Calu3 (cell line): ENCODE data around the gene BPIFB2. TPM values are rescaled to one million over a fixed set of nuclear protein-coding genes. Genes with fewer than 3 reads are reported as not detected.

Experiments
- BruUV-seq: library from RNA; stranded (reverse); fragments of 400-500 nt; replicated peaks from 2 replicates; lab custom pipeline; 2021; lab: Mats Ljungman, UMichigan
- CTCF ChIA-PET: fragments of 300-600 bp; sonication (Branson Sonifier 250); formaldehyde crosslinking; loops from one replicate; lab custom pipeline; 2022; ENCODE audit warnings: antibody characterized with exemption; lab: Charles Lee
- DNase-seq: peaks from one replicate; pipeline ENCODE4 v3.0.0; 2022
- H3K27ac Mint-ChIP-seq: one replicate; pipeline ENCODE4 v1.8.0; 2022; ENCODE audit warnings: mixed read lengths; ENCODE audit not compliant: unreplicated experiment
- H3K27me3 Mint-ChIP-seq: one replicate; pipeline ENCODE4 v1.8.0; 2022; ENCODE audit warnings: mixed read lengths; ENCODE audit not compliant: unreplicated experiment
- H3K36me3 Mint-ChIP-seq: one replicate; pipeline ENCODE4 v1.8.0; 2022; ENCODE audit warnings: mild to moderate bottlenecking, moderate library complexity, mixed read lengths; ENCODE audit not compliant: insufficient read depth, unreplicated experiment
- H3K4me1 Mint-ChIP-seq: one replicate; pipeline ENCODE4 v1.8.0; 2022; ENCODE audit warnings: mild to moderate bottlenecking, low read depth, mixed read lengths; ENCODE audit not compliant: unreplicated experiment
- H3K4me3 Mint-ChIP-seq: one replicate; pipeline ENCODE4 v1.8.0; 2022; ENCODE audit warnings: mild to moderate bottlenecking, low read depth, moderate library complexity, mixed read lengths; ENCODE audit not compliant: unreplicated experiment
- H3K9me3 Mint-ChIP-seq: one replicate; pipeline ENCODE4 v1.8.0; 2022; ENCODE audit warnings: low read depth, mixed read lengths; ENCODE audit not compliant: unreplicated experiment
- CTCF ChIP-seq: fragments of 200-600 bp; IDR thresholded peaks from one replicate; pipeline ENCODE4 v1.8.0; 2022; ENCODE audit warnings: antibody characterized with exemption; ENCODE audit not compliant: unreplicated experiment
- intact Hi-C: fragments of 100-400 bp; cut with micrococcal nuclease; formaldehyde crosslinking; loops from one replicate; pipeline ENCODE4 v1.10.0; 2022; ENCODE audit not compliant: unreplicated experiment
- total RNA-seq: library from RNA; stranded (reverse); gene quantifications from 2 replicates; pipeline ENCODE4 v1.2.3, GENCODE V29; 2022

Gene BPIFB2
- total RNA-seq, 1 experiment from 2014 or later: not detected

DNA sequence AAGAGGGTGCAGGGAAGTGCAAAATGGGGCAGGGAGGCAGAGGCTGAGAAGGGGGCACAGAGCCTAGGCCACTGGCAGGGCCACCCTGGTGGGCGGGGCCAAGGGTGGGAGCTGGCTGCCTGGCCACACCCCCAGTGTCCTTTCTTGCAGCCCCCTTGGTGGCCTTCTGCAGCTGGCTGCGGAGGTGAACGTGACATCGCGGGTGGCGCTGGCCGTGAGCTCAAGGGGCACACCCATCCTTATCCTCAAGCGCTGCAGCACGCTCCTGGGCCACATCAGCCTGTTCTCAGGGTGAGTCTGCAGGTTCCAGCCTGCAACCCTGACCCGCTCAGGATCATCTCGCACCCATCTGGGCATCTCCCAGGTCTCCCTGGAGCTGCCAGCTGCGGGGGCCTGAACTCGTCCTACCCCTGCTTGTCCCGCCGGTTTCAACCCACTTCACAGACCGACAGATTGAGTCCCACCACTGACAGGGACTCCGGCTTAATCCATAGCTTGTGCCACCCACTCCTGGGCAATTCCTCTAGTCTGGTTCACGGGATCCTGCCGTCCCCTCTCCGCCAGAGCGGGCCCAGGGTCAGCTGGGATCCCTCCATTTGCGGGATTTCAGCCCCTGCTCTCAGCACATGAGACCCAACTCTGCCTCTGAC, 52.4 kb downstream of the BPIFB2 start:
- CTCF ChIA-PET: no interaction called here
- peaks cover 91% of the 10 kb centered on the region for H3K27me3 Mint-ChIP-seq
- BruUV-seq: no TSS peak
- H3K27ac Mint-ChIP-seq: no peak overlapping the region
- no peak overlapping the region for H3K4me3 Mint-ChIP-seq
- intact Hi-C loops: no loop called here
- no peak for DNase-seq
- H3K36me3 Mint-ChIP-seq: no peaks in the 10 kb centered on the region
- no peaks in the 10 kb centered on the region for H3K4me1 Mint-ChIP-seq
- TF ChIP-seq CTCF: no peak
- no peaks in the 10 kb centered on the region for H3K9me3 Mint-ChIP-seq

DNA sequence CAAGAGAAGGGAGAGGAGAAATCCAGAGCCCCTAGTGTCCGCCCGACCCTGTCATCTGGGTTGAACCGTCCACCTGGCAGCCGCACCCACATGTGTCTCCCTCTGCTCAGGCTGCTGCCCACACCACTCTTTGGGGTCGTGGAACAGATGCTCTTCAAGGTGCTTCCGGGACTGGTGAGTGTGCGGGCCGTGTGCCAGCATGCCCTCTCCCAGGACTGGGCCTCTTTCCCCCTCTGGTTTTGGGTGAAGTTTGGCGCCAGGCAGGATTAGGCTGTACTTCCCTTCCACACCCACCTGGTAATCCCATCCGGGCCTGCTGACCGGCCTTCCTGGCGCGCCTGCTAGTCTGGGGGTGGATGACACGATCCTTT, 54.1 kb downstream of the BPIFB2 start:
- CTCF ChIA-PET: no interaction called here

DNA sequence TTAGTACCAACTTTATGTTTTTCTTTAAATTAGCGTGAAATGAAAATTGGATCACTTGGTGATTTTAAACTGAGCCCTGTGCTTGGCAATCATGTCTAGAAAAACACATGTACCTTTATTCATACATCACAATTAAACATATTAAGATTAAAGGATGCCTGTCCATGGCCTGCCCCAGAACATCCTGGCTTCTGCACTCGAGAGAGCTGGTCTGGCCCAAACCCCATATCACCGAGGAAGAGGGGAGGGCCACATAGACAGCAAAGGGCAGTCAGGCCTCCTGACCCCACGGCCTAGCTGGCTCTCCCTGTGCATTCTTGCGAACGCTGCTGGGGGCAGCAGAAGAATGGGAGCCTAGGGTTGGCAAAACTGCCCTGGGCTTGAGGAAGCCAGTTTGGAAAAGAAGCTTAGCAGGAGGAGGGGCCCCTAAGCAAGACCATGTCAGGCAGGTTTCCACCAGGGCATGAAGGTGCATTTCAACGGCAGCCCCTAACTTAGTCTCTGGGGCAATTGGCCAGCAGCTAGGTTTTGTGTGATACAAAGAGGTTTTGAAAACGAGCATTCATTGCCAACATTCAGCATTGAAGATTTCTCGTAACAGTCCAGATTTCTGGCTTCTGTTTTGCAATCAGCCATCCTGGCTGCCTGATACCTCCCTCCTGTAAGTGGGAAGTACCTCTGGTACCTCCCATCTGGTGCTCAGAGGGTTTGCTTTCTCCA, 54.8 kb downstream of the BPIFB2 start:
- intact Hi-C loops: no loop called here
- CTCF ChIA-PET: interaction anchor here (1.2 kb wide), 1 partner anchor 12 kb away, joined by 3 read pairs; no protein-coding TSS in a partner anchor
- no peak overlapping the region for H3K27ac Mint-ChIP-seq
- DNase-seq: no peak
- no peaks in the 10 kb centered on the region for H3K36me3 Mint-ChIP-seq
- no peaks in the 10 kb centered on the region for H3K9me3 Mint-ChIP-seq
- no peak for TF ChIP-seq CTCF
- H3K4me1 Mint-ChIP-seq: no peaks in the 10 kb centered on the region
- no peak overlapping the region for H3K4me3 Mint-ChIP-seq
- H3K27me3 Mint-ChIP-seq: peaks cover 96% of the 10 kb centered on the region
- no TSS peak for BruUV-seq

More for the DNA sequence above, 54.1 kb downstream of the BPIFB2 start:
- Mint-ChIP-seq H3K27ac (no peak overlapping the region), H3K4me3 (no peak overlapping the region), H3K36me3 (no peaks in the 10 kb centered on the region), H3K27me3 (peaks cover 91% of the 10 kb centered on the region), H3K4me1 (no peaks in the 10 kb centered on the region), H3K9me3 (no peaks in the 10 kb centered on the region)
- no peak for DNase-seq
- no TSS peak for BruUV-seq
- intact Hi-C loops: no loop called here
- no peak for TF ChIP-seq CTCF

GRCh38 chr20:33062825-33063149, 55.3 kb downstream of the BPIFB2 start:
- H3K36me3 Mint-ChIP-seq: no peaks in the 10 kb centered on the region

More at GRCh38 chr20:33062825-33063149, 55.3 kb downstream of the BPIFB2 start:
- Mint-ChIP-seq H3K4me3 (no peak overlapping the region), H3K27ac (no peak overlapping the region), H3K9me3 (no peaks in the 10 kb centered on the region), H3K4me1 (no peaks in the 10 kb centered on the region), H3K27me3 (peaks cover 96% of the 10 kb centered on the region)
- TF ChIP-seq CTCF: no peak
- intact Hi-C loops: no loop called here
- no TSS peak for BruUV-seq
- CTCF ChIA-PET: interaction anchor here (1.2 kb wide), 1 partner anchor 12 kb away, joined by 3 read pairs; no protein-coding TSS in a partner anchor
- DNase-seq: no peak
